PFSK-1 (cell line): Measurements from ENCODE around the gene MTUS2.

Source experiments
- FOXP2 ChIP-seq: optimal IDR thresholded peaks from 2 replicates; pipeline ENCODE3; 2011; ENCODE audit warnings: borderline replicate concordance, control low read depth, inconsistent platforms; ENCODE audit not compliant: insufficient read depth; ENCODE audit errors: extremely low read length, extremely low read depth
- POLR2AphosphoS5 ChIP-seq: IDR thresholded peaks from 2 replicates; pipeline ENCODE4 v1.6.1; 2012; ENCODE audit warnings: low read depth, mild to moderate bottlenecking, control low read depth, low read length, moderate library complexity
- SIN3A ChIP-seq: IDR thresholded peaks from 2 replicates; pipeline ENCODE4 v1.6.1; 2012; ENCODE audit warnings: mild to moderate bottlenecking, low read length, moderate library complexity, borderline replicate concordance; ENCODE audit not compliant: insufficient read depth
- TAF1 ChIP-seq: IDR thresholded peaks from 2 replicates; pipeline ENCODE4 v1.6.1; 2012; ENCODE audit warnings: low read length, control low read depth, borderline replicate concordance; ENCODE audit not compliant: insufficient read depth
- TF ChIP-seq, protein P1 (sequence below), 2 experiments: IDR thresholded peaks; 2 replicates each; pipeline versions ENCODE4 v1.6.1 to v1.8.0; 2011 to 2012; ENCODE audit warnings: low read depth in 2 of 2, low read length in 2 of 2, control low read depth in 1 of 2, inconsistent platforms in 1 of 2, mild to moderate bottlenecking in 1 of 2, moderate library complexity in 1 of 2; ENCODE audit not compliant: insufficient read depth in 1 of 2

MTUS2 gene

GRCh38 chr13:29534083-29534482 is 713.9 kb downstream of the MTUS2 start:
- no peak for TF ChIP-seq SIN3A
- no peak for TF ChIP-seq POLR2AphosphoS5
- no peak for TF ChIP-seq TAF1
- TF ChIP-seq, protein P1, sequence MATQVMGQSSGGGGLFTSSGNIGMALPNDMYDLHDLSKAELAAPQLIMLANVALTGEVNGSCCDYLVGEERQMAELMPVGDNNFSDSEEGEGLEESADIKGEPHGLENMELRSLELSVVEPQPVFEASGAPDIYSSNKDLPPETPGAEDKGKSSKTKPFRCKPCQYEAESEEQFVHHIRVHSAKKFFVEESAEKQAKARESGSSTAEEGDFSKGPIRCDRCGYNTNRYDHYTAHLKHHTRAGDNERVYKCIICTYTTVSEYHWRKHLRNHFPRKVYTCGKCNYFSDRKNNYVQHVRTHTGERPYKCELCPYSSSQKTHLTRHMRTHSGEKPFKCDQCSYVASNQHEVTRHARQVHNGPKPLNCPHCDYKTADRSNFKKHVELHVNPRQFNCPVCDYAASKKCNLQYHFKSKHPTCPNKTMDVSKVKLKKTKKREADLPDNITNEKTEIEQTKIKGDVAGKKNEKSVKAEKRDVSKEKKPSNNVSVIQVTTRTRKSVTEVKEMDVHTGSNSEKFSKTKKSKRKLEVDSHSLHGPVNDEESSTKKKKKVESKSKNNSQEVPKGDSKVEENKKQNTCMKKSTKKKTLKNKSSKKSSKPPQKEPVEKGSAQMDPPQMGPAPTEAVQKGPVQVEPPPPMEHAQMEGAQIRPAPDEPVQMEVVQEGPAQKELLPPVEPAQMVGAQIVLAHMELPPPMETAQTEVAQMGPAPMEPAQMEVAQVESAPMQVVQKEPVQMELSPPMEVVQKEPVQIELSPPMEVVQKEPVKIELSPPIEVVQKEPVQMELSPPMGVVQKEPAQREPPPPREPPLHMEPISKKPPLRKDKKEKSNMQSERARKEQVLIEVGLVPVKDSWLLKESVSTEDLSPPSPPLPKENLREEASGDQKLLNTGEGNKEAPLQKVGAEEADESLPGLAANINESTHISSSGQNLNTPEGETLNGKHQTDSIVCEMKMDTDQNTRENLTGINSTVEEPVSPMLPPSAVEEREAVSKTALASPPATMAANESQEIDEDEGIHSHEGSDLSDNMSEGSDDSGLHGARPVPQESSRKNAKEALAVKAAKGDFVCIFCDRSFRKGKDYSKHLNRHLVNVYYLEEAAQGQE (IDR thresholded peaks at IDR 0.05; ENCODE audit: insufficient read depth in 1 of 2, low read depth in 2 of 2, low read length in 2 of 2) = no peak
- TF ChIP-seq FOXP2 = no peak

GRCh38 chr13:29535663-29536655 is 715.8 kb downstream of the MTUS2 start:
- TF ChIP-seq FOXP2 (no peak), TAF1 (no peak), POLR2AphosphoS5 (no peak), SIN3A (no peak)
- TF ChIP-seq, protein P1 (IDR thresholded peaks at IDR 0.05; ENCODE audit: insufficient read depth in 1 of 2, low read depth in 2 of 2, low read length in 2 of 2) = no peak

- TF ChIP-seq, protein P1 (IDR thresholded peaks at IDR 0.05; ENCODE audit: insufficient read depth in 1 of 2, low read depth in 2 of 2, low read length in 2 of 2) = no peak
- TF ChIP-seq FOXP2 (no peak), POLR2AphosphoS5 (no peak), SIN3A (no peak)
These were observed 716.7 kb downstream of the MTUS2 start for GRCh38 chr13:29536853-29537252.

DNA sequence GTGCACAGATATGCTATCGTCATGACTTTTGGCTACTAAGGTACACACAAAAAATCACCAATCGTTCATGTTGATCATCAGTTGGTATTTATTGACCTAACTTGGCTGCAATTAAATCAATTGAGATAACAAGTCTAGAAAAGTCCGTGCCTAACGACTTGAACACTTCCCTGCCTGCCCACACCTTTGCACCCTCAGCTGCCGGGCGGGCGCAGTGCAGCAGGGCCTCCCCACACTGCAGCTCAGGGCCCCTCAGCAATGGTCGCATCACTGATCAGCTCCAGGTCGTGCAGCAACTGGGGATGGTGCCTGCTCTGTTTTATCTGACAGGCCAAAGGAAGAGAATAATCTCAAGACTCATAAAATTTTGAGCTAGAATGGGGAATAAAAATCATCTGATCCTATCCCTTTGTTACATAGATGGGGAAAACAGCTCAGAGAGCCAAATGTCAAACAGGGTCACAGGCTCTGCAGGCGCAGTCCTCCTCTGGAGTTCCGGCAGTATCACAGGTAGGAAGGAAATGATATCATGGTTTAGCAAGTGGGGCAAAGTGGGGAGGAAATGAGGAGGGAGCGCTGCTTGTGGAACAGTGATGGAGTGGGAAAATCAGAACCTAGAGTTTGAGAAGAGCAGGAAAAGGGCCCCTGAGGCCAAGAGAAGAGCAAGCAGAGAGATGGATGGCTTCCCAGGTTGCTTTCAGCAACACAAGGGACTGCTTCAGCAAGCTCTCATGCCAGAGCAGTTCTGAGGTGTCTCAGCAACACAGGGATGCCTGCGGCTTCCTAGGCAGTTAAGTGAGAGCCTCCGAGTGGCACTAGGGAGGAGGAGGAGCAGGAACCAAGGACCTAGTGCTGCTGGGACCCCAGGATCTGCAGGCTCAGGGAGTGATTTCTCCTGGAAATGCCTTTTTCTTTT is 717.9 kb downstream of the MTUS2 start:
- no peak for TF ChIP-seq SIN3A
- no peak for TF ChIP-seq FOXP2
- no peak for TF ChIP-seq POLR2AphosphoS5
- no peak for TF ChIP-seq TAF1
- TF ChIP-seq, protein P1 (IDR thresholded peaks at IDR 0.05; ENCODE audit: insufficient read depth in 1 of 2, low read depth in 2 of 2, low read length in 2 of 2) = no peak
